ENCODE measurements around the gene B3GALT4.

B3GALT4 gene

GRCh38 chr6:33277663-33278391, 904 bp downstream of the B3GALT4 start:
- Histone ChIP-seq H3K4me1 (ENCODE audit: control insufficient read depth, insufficient read depth, low read length) (peaks cover 31% of the 10 kb centered on the region), H3K4me3 (ENCODE audit: low read depth, low read length) (peak overlapping the region; percentile 56), H3K27ac (ENCODE audit: extremely low read depth, low read depth, low read length) (peak overlapping the region; percentile 79), H3K9me3 (ENCODE audit: control insufficient read depth, insufficient read depth, low read depth, low read length) (no peaks in the 10 kb centered on the region), H3K36me3 (ENCODE audit: control insufficient read depth in 2 of 2, insufficient read depth in 1 of 2, low read length in 2 of 2) (peaks cover 23 to 88% of the 10 kb centered on the region in 2 experiments)
- CTCF ChIA-PET: interaction anchor here (0.6 to 2.5 kb wide), 27 partner anchors 9 to 354 kb away, joined by 3 to 22 read pairs (median 5); partner anchors contain the start of genes CUTA, PFDN6 and WDR46
- POLR2A ChIA-PET: interaction anchor here (0.7 to 6.5 kb wide), 28 partner anchors 12 to 306 kb away, joined by 3 to 92 read pairs (median 6); partner anchors contain the start of genes BAK1, CUTA, PFDN6 and RGL2
- no peak for TF ChIP-seq HOXA7 (CRISPR knock-in tag; IDR thresholded peaks at IDR 0.05; ENCODE audit: borderline replicate concordance)
- TF ChIP-seq ZSCAN16 (tag by site-specific recombination; IDR thresholded peaks at IDR 0.05): no peak
- no peak; the same call in 1 of the 2 replicates for TF ChIP-seq ZBTB8A (tag by site-specific recombination; IDR thresholded peaks at IDR 0.05)
- no peak for TF ChIP-seq HOXC10 (CRISPR knock-in tag; IDR thresholded peaks at IDR 0.05)
- TF ChIP-seq KLF10 (tag by site-specific recombination; IDR thresholded peaks at IDR 0.05): no peak
- TF ChIP-seq FEZF1 (tag by site-specific recombination; IDR thresholded peaks at IDR 0.05): no peak
- TF ChIP-seq GLIS1 (tag by site-specific recombination; IDR thresholded peaks at IDR 0.05): no peak
- TF ChIP-seq ZBTB21 (tag by site-specific recombination; IDR thresholded peaks at IDR 0.05): no peak
- TF ChIP-seq ZNF707 (tag by site-specific recombination; IDR thresholded peaks at IDR 0.05): no peak
- no peak for TF ChIP-seq ZNF426 (tag by site-specific recombination; IDR thresholded peaks at IDR 0.05)
- peak; percentile 11 for TF ChIP-seq ZBTB20 (tag by site-specific recombination; IDR thresholded peaks at IDR 0.05)
- TF ChIP-seq SP3 (tag by site-specific recombination; IDR thresholded peaks at IDR 0.05): peak; percentile 48; the same call in 1 of the 2 replicates
- no peak for TF ChIP-seq EGR2 (tag by site-specific recombination; IDR thresholded peaks at IDR 0.05; ENCODE audit: low read depth)
- no peak for TF ChIP-seq PBX3 (CRISPR knock-in tag; IDR thresholded peaks at IDR 0.05)
- no peak for TF ChIP-seq ZNF221 (tag by site-specific recombination; IDR thresholded peaks at IDR 0.05; ENCODE audit: borderline replicate concordance)
- TF ChIP-seq KLF17 (tag by site-specific recombination; IDR thresholded peaks at IDR 0.05): no peak
- TF ChIP-seq KLF16 (tag by site-specific recombination; IDR thresholded peaks at IDR 0.05): no peak
- 0 out of 2 replicates have a peak, but pooled peaks have one; percentile 12 for TF ChIP-seq ZBTB10 (tag by site-specific recombination; IDR thresholded peaks at IDR 0.05)
- no peak for TF ChIP-seq ZNF133 (tag by site-specific recombination; IDR thresholded peaks at IDR 0.05)
- peak; percentile 49; the same call in 1 of the 2 replicates for TF ChIP-seq CTCF (tag by site-specific recombination; IDR thresholded peaks at IDR 0.05)
- no peak for TF ChIP-seq RBAK (tag by site-specific recombination; IDR thresholded peaks at IDR 0.05)
- TF ChIP-seq ZNF19 (tag by site-specific recombination; IDR thresholded peaks at IDR 0.05; ENCODE audit: low read depth): no peak
- TF ChIP-seq ZNF394 (tag by site-specific recombination; IDR thresholded peaks at IDR 0.05; ENCODE audit: borderline replicate concordance): no peak
- TF ChIP-seq ZNF529 (tag by site-specific recombination; IDR thresholded peaks at IDR 0.05; ENCODE audit: insufficient replicate concordance): no peak
- 0 out of 2 replicates have a peak, but pooled peaks have one; percentile 9 for TF ChIP-seq ZNF23 (tag by site-specific recombination; IDR thresholded peaks at IDR 0.05; ENCODE audit: borderline replicate concordance)
- TF ChIP-seq ZNF626 (tag by site-specific recombination; IDR thresholded peaks at IDR 0.05): no peak
- no peak for TF ChIP-seq KLF9 (tag by site-specific recombination; IDR thresholded peaks at IDR 0.05; ENCODE audit: low read depth)
- no peak for TF ChIP-seq REST (tag by site-specific recombination; IDR thresholded peaks at IDR 0.05)
